B cell (primary cell): ENCODE data around the gene BRD4. TPM values are rescaled to one million over a fixed set of nuclear protein-coding genes. Genes with fewer than 3 reads are reported as not detected.

Experiments used
- ATAC-seq: fragments of 200-7000 bp; cut with Tn5 transposase; one replicate; pipeline ENCODE4 v1.10.0; 2021; ENCODE audit warnings: low read depth, mild to moderate bottlenecking, moderate number of reproducible peaks, moderate library complexity
- CTCF ChIA-PET: fragments of 350-600 bp; sonication (Branson Sonifier 250); formaldehyde crosslinking; loops from one replicate; lab custom pipeline; 2021; ENCODE audit warnings: antibody characterized with exemption, inconsistent platforms; lab: Charles Lee
- POLR2A ChIA-PET: fragments of 350-600 bp; sonication (Branson Sonifier 250); formaldehyde crosslinking; loops from one replicate; lab custom pipeline; 2021; ENCODE audit warnings: antibody characterized with exemption; lab: Charles Lee
- DNase-seq: peaks from one replicate; pipeline ENCODE4 v3.0.0; 2013
- H2AFZ ChIP-seq: 2 replicates; pipeline ENCODE4 v1.6.1; 2012; ENCODE audit warnings: mild to moderate bottlenecking, low read depth, low read length; ENCODE audit not compliant: insufficient read depth, poor library complexity, severe bottlenecking
- H3K27ac ChIP-seq, 2 donors: 1 replicate in 1 of 2; 2 replicates in 1 of 2; pipeline ENCODE4 v1.5.1; 2012 to 2013; ENCODE audit warnings: low read length in 2 of 2, mild to moderate bottlenecking in 2 of 2, moderate library complexity in 1 of 2
- H3K27me3 ChIP-seq, 4 experiments: fragments of 200-600 bp in 1 of 4; sonication (generic) in 1 of 4; replicated peaks in 1 of 4; 1 replicate in 2 of 4; 2 replicates in 2 of 4; pipeline versions ENCODE4 v1.6.1 to v1.7.0; 2013 to 2016; ENCODE audit warnings: low read length in 3 of 4, mild to moderate bottlenecking in 2 of 4, mixed read lengths in 1 of 4, moderate library complexity in 1 of 4; ENCODE audit not compliant: insufficient read depth in 4 of 4, control insufficient read depth in 3 of 4; ENCODE audit errors: control extremely low read depth in 1 of 4
- H3K36me3 ChIP-seq, 2 experiments: replicated peaks in 1 of 2; 1 replicate in 1 of 2; 2 replicates in 1 of 2; pipeline versions ENCODE4 v1.6.1 to v1.7.1; 2013; ENCODE audit warnings: low read length in 1 of 2; ENCODE audit not compliant: insufficient read depth in 2 of 2, control insufficient read depth in 1 of 2; ENCODE audit errors: control extremely low read depth in 1 of 2, extremely low read depth in 1 of 2
- H3K4me1 ChIP-seq, 2 donors: fragments of 200-600 bp in 1 of 2; sonication (generic) in 1 of 2; 1 replicate in 1 of 2; 2 replicates in 1 of 2; pipeline versions ENCODE4 v1.5.1 to v1.6.1; 2013 to 2017; ENCODE audit warnings: low read length in 2 of 2; ENCODE audit not compliant: control insufficient read depth in 2 of 2, insufficient read depth in 2 of 2
- H3K4me2 ChIP-seq: replicated peaks from 2 replicates; pipeline ENCODE3; 2012; ENCODE audit warnings: mild to moderate bottlenecking, low read depth, low read length; ENCODE audit not compliant: poor library complexity, severe bottlenecking
- H3K4me3 ChIP-seq, 5 experiments: fragments of 200-600 bp in 1 of 5; sonication (generic) in 1 of 5; 1 replicate in 3 of 5; 2 replicates in 2 of 5; pipeline versions ENCODE4 v1.5.1 to v1.7.0; 2011 to 2016; ENCODE audit warnings: low read length in 4 of 5, mild to moderate bottlenecking in 4 of 5, low read depth in 2 of 5, control low read depth in 1 of 5, moderate library complexity in 1 of 5; ENCODE audit not compliant: insufficient read depth in 1 of 5; ENCODE audit errors: control extremely low read depth in 1 of 5, extremely low read depth in 1 of 5
- H3K79me2 ChIP-seq: fragments of 200-600 bp; sonication (generic); one replicate; pipeline ENCODE4 v1.6.0; 2016; ENCODE audit warnings: low read length; ENCODE audit not compliant: control insufficient read depth, insufficient read depth
- H3K9ac ChIP-seq: fragments of 200-600 bp; sonication (generic); 2 replicates; pipeline ENCODE4 v1.6.1; 2017; ENCODE audit warnings: mild to moderate bottlenecking, low read length, moderate library complexity
- H3K9me3 ChIP-seq, 3 donors: one replicate each; pipeline versions ENCODE4 v1.6.1 to v1.7.1; 2013; ENCODE audit warnings: low read length in 2 of 3; ENCODE audit not compliant: control insufficient read depth in 2 of 3, insufficient read depth in 1 of 3; ENCODE audit errors: control extremely low read depth in 1 of 3
- H4K20me1 ChIP-seq: 2 replicates; pipeline ENCODE4 v1.6.0; 2012; ENCODE audit warnings: mild to moderate bottlenecking, low read length; ENCODE audit not compliant: insufficient read depth, control insufficient read depth, poor library complexity, severe bottlenecking
- H3K27ac Mint-ChIP-seq: one replicate; pipeline ENCODE4 v1.8.0; 2021; ENCODE audit warnings: mixed read lengths
- H3K27me3 Mint-ChIP-seq: one replicate; pipeline ENCODE4 v1.8.0; 2021; ENCODE audit warnings: mixed read lengths
- H3K4me1 Mint-ChIP-seq: one replicate; pipeline ENCODE4 v1.8.0; 2021; ENCODE audit warnings: mixed read lengths
- H3K4me3 Mint-ChIP-seq: one replicate; pipeline ENCODE4 v1.8.0; 2021; ENCODE audit warnings: mixed read lengths
- H3K9me3 Mint-ChIP-seq: one replicate; pipeline ENCODE4 v1.8.0; 2022; ENCODE audit warnings: mixed read lengths; ENCODE audit not compliant: insufficient read depth
- CTCF ChIP-seq: fragments of 200-600 bp; IDR thresholded peaks from one replicate; pipeline ENCODE4 v1.8.0; 2022; ENCODE audit warnings: antibody characterized with exemption, mild to moderate bottlenecking
- EZH2 ChIP-seq: IDR thresholded peaks from 2 replicates; pipeline ENCODE4 v1.6.1; 2012; ENCODE audit warnings: borderline replicate concordance, low read depth, mild to moderate bottlenecking, moderate library complexity, low read length; ENCODE audit not compliant: insufficient read depth, poor library complexity, severe bottlenecking
- WGBS: methylation state at CpG from one replicate; pipeline ENCODE4 v1.1.5; 2013; ENCODE audit warnings: missing lambda C conversion rate; ENCODE audit not compliant: insufficient coverage; 5-methylcytosine and 5-hydroxymethylcytosine counted together
- intact Hi-C: fragments of 100-400 bp; cut with micrococcal nuclease; formaldehyde crosslinking; loops from one replicate; pipeline ENCODE4 v1.10.0; 2022
- polyA plus RNA-seq: library from polyadenylated mRNA; depleted of rRNA; stranded (reverse); fragments of >200 nt; gene quantifications from 2 replicates; pipeline ENCODE4 v1.2.3, GENCODE V29; 2012
- total RNA-seq, 2 donors: library from RNA; stranded (reverse); fragments of 120-200 nt in 1 of 2; gene quantifications; 1 replicate in 1 of 2; 2 replicates in 1 of 2; pipeline versions ENCODE4 v1.2.3 to v1.2.4, GENCODE V29; 2013 to 2022

BRD4 gene
- total and polyA plus RNA-seq, 2 donors (not counting 1 experiment from before 2014, with no cell fraction given): 30.7 to 209 TPM

GRCh38 chr19:15284091-15284490, 48.2 kb downstream of the BRD4 start:
- ChIA-PET POLR2A (no interaction called here), CTCF (interaction anchor here (1.3 kb wide), 1 partner anchor 19 kb away, joined by 5 read pairs; no protein-coding TSS in a partner anchor)
- no peak for DNase-seq
- TF ChIP-seq CTCF (no peak), EZH2 (no peak)
- H3K4me3 ChIP-seq: no peak overlapping the region
- no peaks in the 10 kb centered on the region for H3K27me3 Mint-ChIP-seq
- H3K9me3 Mint-ChIP-seq: no peaks in the 10 kb centered on the region
- H3K36me3 ChIP-seq: peaks cover 0 to 5% of the 10 kb centered on the region in 2 experiments
- peak overlapping the region; percentile 76 for H3K27ac Mint-ChIP-seq
- no peak overlapping the region for H3K9ac ChIP-seq
- H3K27me3 ChIP-seq: no peaks in the 10 kb centered on the region
- WGBS: 94% methylated on average over 5 of the region's 5 CpGs
- H3K4me2 ChIP-seq: peak overlapping the region; percentile 68
- peaks cover 96 to 100% of the 10 kb centered on the region in 2 donors for H3K4me1 ChIP-seq
- no peak overlapping the region for H2AFZ ChIP-seq
- H3K79me2 ChIP-seq: peaks cover 99% of the 10 kb centered on the region
- ATAC-seq: no peak
- no peaks in the 10 kb centered on the region for H3K9me3 ChIP-seq
- peak overlapping the region in 1 of 2 donors; percentile 71 for H3K27ac ChIP-seq
- peak overlapping the region; percentile 74 for H3K4me3 Mint-ChIP-seq
- intact Hi-C loops: no loop called here
- H4K20me1 ChIP-seq: peaks cover 97% of the 10 kb centered on the region
- H3K4me1 Mint-ChIP-seq: peaks cover 96% of the 10 kb centered on the region

- WGBS: 49% methylated on average over 6 of the region's 10 CpGs
- intact Hi-C loops: no loop called here
Observed at GRCh38 chr19:15283141-15283883, 49.0 kb downstream of the BRD4 start.

More at GRCh38 chr19:15283141-15283883, 49.0 kb downstream of the BRD4 start:
- Histone ChIP-seq H3K9ac (no peak overlapping the region), H3K4me3 (peak overlapping the region in 1 of 5 experiments; percentile 10), H3K4me1 (peaks cover 93 to 98% of the 10 kb centered on the region in 2 donors), H3K27ac (peak overlapping the region; percentile 22 to 71), H3K9me3 (no peaks in the 10 kb centered on the region), H3K4me2 (peak overlapping the region; percentile 68), H3K79me2 (peaks cover 99% of the 10 kb centered on the region), H3K27me3 (no peaks in the 10 kb centered on the region), H4K20me1 (peaks cover 96% of the 10 kb centered on the region), H3K36me3 (peaks cover 0 to 5% of the 10 kb centered on the region in 2 experiments), H2AFZ (no peak overlapping the region)
- DNase-seq (no peak), ATAC-seq (no peak)
- ChIA-PET POLR2A (no interaction called here), CTCF (interaction anchor here (1.0 to 1.6 kb wide), 2 partner anchors 17 to 20 kb away, joined by 3 to 4 read pairs; no protein-coding TSS in a partner anchor)
- H3K4me3 Mint-ChIP-seq: peak overlapping the region; percentile 74
- H3K9me3 Mint-ChIP-seq: no peaks in the 10 kb centered on the region
- no peaks in the 10 kb centered on the region for H3K27me3 Mint-ChIP-seq
- TF ChIP-seq CTCF: no peak
- TF ChIP-seq EZH2: no peak
- peaks cover 94% of the 10 kb centered on the region for H3K4me1 Mint-ChIP-seq
- H3K27ac Mint-ChIP-seq: peak overlapping the region; percentile 76
